ENCODE results near the gene IL6.
A peak's percentile ranks its signal among the peaks of the same experiment; 100 is the strongest.

IL6 gene

GRCh38 chr7:22709857-22710256 lies 17.1 kb upstream of the IL6 start:
- H3K4me1 Mint-ChIP-seq: no peaks in the 10 kb centered on the region
- TF ChIP-seq, protein P1, sequence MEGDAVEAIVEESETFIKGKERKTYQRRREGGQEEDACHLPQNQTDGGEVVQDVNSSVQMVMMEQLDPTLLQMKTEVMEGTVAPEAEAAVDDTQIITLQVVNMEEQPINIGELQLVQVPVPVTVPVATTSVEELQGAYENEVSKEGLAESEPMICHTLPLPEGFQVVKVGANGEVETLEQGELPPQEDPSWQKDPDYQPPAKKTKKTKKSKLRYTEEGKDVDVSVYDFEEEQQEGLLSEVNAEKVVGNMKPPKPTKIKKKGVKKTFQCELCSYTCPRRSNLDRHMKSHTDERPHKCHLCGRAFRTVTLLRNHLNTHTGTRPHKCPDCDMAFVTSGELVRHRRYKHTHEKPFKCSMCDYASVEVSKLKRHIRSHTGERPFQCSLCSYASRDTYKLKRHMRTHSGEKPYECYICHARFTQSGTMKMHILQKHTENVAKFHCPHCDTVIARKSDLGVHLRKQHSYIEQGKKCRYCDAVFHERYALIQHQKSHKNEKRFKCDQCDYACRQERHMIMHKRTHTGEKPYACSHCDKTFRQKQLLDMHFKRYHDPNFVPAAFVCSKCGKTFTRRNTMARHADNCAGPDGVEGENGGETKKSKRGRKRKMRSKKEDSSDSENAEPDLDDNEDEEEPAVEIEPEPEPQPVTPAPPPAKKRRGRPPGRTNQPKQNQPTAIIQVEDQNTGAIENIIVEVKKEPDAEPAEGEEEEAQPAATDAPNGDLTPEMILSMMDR (IDR thresholded peaks at IDR 0.05): no peak
- no peak overlapping the region for H3K4me3 Mint-ChIP-seq
- H3K9me3 Mint-ChIP-seq: no peaks in the 10 kb centered on the region
- H3K36me3 Mint-ChIP-seq (ENCODE audit: low read depth): no peaks in the 10 kb centered on the region
- H3K27me3 Mint-ChIP-seq (ENCODE audit: low read depth, poor library complexity): no peaks in the 10 kb centered on the region
- no peak for DNase-seq
- no peak overlapping the region for H3K27ac Mint-ChIP-seq

DNA sequence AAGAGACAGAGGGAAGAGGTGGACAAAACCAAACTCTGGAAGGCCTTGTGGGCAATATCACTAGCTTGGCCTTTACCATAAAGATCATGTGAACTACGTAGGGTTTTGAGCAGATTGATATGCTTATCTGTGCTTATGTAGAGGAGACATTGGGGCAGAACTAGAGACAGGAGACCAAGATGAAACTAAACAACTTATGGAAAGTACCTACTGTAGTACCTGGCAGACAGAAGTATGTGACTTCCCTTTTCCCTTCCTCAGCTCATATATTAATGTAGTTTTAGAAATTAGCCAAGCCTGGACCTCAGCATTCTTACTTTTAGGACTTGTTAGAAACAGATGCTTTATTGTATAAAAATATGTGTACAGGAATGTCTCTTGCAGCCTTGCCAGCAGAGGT lies 14.0 kb upstream of the IL6 start:
- TF ChIP-seq, protein P1 (IDR thresholded peaks at IDR 0.05): no peak
- no peak overlapping the region for H3K4me3 Mint-ChIP-seq
- peaks cover 4% of the 10 kb centered on the region for H3K27me3 Mint-ChIP-seq (ENCODE audit: low read depth, poor library complexity)
- no peaks in the 10 kb centered on the region for H3K9me3 Mint-ChIP-seq
- no peak overlapping the region for H3K27ac Mint-ChIP-seq
- DNase-seq: no peak
- H3K4me1 Mint-ChIP-seq: peaks cover 2% of the 10 kb centered on the region
- H3K36me3 Mint-ChIP-seq (ENCODE audit: low read depth): no peaks in the 10 kb centered on the region

DNA sequence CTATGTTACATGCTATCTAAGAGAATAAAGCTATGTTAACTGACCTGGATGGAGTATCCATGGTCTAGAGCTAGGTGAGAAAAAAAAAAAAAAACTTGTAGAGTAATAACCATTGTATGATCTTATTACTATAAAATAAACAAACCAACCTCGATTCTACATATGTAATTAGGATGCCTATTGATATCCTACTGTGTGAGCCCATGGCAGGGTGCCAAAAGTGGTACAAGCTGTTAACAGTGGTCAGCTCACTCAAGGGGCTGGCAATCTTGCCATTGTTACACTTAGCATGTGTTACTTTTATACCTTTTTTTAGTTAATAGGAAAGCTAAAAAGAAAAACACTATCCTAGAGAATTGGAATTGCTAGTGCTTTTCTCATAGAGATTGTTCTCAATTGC lies 13.5 kb upstream of the IL6 start:
- TF ChIP-seq, protein P1 (IDR thresholded peaks at IDR 0.05): no peak
- DNase-seq: no peak
- H3K27ac Mint-ChIP-seq: no peak overlapping the region
- H3K4me3 Mint-ChIP-seq: no peak overlapping the region
- H3K27me3 Mint-ChIP-seq (ENCODE audit: low read depth, poor library complexity): peaks cover 4% of the 10 kb centered on the region
- peaks cover 7% of the 10 kb centered on the region for H3K4me1 Mint-ChIP-seq
- no peaks in the 10 kb centered on the region for H3K36me3 Mint-ChIP-seq (ENCODE audit: low read depth)
- no peaks in the 10 kb centered on the region for H3K9me3 Mint-ChIP-seq

- Mint-ChIP-seq H3K4me3 (no peak overlapping the region), H3K36me3 (ENCODE audit: low read depth) (no peaks in the 10 kb centered on the region), H3K4me1 (peaks cover 18% of the 10 kb centered on the region), H3K9me3 (no peaks in the 10 kb centered on the region), H3K27ac (no peak overlapping the region), H3K27me3 (ENCODE audit: low read depth, poor library complexity) (peaks cover 7% of the 10 kb centered on the region)
- DNase-seq: no peak
- TF ChIP-seq, protein P1 (IDR thresholded peaks at IDR 0.05): no peak
Observed at GRCh38 chr7:22715969-22716368, 11.0 kb upstream of the IL6 start.

DNA sequence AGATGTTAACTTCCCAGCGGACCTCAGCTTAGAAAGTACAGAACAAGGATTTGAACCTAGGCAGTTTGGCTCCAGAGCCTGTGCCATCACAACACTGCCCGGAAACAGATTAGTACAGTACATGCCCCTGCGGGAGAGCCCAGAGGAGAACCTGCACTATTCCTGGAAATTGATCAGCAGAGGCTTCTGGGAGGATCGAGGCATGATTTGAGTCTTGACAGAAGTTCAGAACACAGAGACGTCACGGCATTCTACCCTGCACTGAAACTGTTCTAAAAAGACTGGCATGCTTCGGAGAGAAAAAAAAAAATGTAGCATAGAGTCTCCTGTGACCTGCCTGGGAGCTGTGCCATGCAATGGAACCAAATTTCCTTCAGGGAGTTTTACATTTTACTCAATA lies 9.2 kb upstream of the IL6 start:
- Mint-ChIP-seq H3K27ac (no peak overlapping the region), H3K4me3 (no peak overlapping the region), H3K4me1 (peaks cover 24% of the 10 kb centered on the region), H3K27me3 (ENCODE audit: low read depth, poor library complexity) (peaks cover 7% of the 10 kb centered on the region), H3K9me3 (no peaks in the 10 kb centered on the region), H3K36me3 (ENCODE audit: low read depth) (no peaks in the 10 kb centered on the region)
- no peak for DNase-seq
- TF ChIP-seq, protein P1 (IDR thresholded peaks at IDR 0.05): no peak

GRCh38 chr7:22718200-22718711 lies 8.7 kb upstream of the IL6 start:
- H3K4me1 Mint-ChIP-seq: peaks cover 24% of the 10 kb centered on the region

More at GRCh38 chr7:22718200-22718711, 8.7 kb upstream of the IL6 start:
- peaks cover 7% of the 10 kb centered on the region for H3K27me3 Mint-ChIP-seq (ENCODE audit: low read depth, poor library complexity)
- H3K4me3 Mint-ChIP-seq: no peak overlapping the region
- H3K36me3 Mint-ChIP-seq (ENCODE audit: low read depth): no peaks in the 10 kb centered on the region
- DNase-seq: no peak
- peak overlapping the region; percentile 87 for H3K27ac Mint-ChIP-seq
- TF ChIP-seq, protein P1 (IDR thresholded peaks at IDR 0.05): no peak
- H3K9me3 Mint-ChIP-seq: no peaks in the 10 kb centered on the region
